OCI-LY7 (cell line): ENCODE results near the gene ALG14.

Experiments used
- EZH2phosphoT487 ChIP-seq: fragments of 200-600 bp; sonication (generic); IDR thresholded peaks from 2 replicates; pipeline ENCODE4 v1.6.1; 2018; ENCODE audit warnings: low read depth, borderline replicate concordance, mild to moderate bottlenecking, mixed run types, antibody characterized with exemption, low read length, moderate library complexity, mixed read lengths
- TF ChIP-seq, protein P1 (sequence below): fragments of 200-600 bp; sonication (generic); conservative IDR thresholded peaks from 2 replicates; pipeline ENCODE4 v1.5.1; 2014; ENCODE audit warnings: mild to moderate bottlenecking, antibody characterized with exemption, low read length, moderate library complexity, mixed read lengths

DNA sequence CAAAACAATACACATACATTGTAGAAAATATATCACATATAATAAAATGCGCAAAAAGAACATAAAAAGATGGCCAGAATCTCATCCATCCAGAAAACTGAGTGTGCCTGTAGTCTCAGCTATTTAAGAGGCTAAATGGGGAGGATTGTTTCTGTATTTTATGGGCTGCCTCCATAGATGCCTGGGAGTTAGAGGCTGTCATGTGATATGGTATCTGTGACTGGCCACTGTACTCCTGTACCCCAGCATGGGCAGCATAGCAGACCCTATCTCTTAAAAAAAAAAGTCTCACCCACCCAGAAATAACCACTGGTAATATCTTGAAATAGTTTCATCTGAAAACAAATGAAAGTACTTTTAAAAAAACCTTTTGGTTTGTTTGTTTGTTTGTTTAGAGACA, 40.9 kb upstream of the ALG14 start:
- TF ChIP-seq, protein P1, sequence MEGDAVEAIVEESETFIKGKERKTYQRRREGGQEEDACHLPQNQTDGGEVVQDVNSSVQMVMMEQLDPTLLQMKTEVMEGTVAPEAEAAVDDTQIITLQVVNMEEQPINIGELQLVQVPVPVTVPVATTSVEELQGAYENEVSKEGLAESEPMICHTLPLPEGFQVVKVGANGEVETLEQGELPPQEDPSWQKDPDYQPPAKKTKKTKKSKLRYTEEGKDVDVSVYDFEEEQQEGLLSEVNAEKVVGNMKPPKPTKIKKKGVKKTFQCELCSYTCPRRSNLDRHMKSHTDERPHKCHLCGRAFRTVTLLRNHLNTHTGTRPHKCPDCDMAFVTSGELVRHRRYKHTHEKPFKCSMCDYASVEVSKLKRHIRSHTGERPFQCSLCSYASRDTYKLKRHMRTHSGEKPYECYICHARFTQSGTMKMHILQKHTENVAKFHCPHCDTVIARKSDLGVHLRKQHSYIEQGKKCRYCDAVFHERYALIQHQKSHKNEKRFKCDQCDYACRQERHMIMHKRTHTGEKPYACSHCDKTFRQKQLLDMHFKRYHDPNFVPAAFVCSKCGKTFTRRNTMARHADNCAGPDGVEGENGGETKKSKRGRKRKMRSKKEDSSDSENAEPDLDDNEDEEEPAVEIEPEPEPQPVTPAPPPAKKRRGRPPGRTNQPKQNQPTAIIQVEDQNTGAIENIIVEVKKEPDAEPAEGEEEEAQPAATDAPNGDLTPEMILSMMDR, result no peak
- no peak for TF ChIP-seq EZH2phosphoT487
